HepG2 (cell line): Measurements from ENCODE around the gene UBE2I. TPM values are rescaled to one million over a fixed set of nuclear protein-coding genes. Genes with fewer than 3 reads are reported as not detected.

Experiments used
- ATAC-seq: fragments of 200-7000 bp; cut with Tn5 transposase; 3 replicates; pipeline ENCODE4 v1.9.1; 2020; ENCODE audit warnings: mild to moderate bottlenecking, moderate library complexity
- BruUV-seq: library from RNA; stranded (reverse); fragments of 400-500 nt; replicated peaks from 2 replicates; lab custom pipeline; 2021; lab: Mats Ljungman, UMichigan
- CTCF ChIA-PET: fragments of 300-600 bp; formaldehyde crosslinking; extraction: SDS; loops from one replicate; lab custom pipeline; 2021; ENCODE audit warnings: low total read pairs, inconsistent platforms, low intra/inter-chr PET ratio; lab: Yijun Ruan, JAX
- POLR2A ChIA-PET: fragments of 350-600 bp; sonication (Branson Sonifier 250); formaldehyde crosslinking; loops from one replicate; lab custom pipeline; 2020; ENCODE audit warnings: antibody characterized with exemption, inconsistent platforms; lab: Yijun Ruan, JAX
- DNase-seq: peaks from one replicate; pipeline ENCODE4 v3.0.0-alpha.2; 2015; ENCODE audit warnings: low spot score
- FAIRE-seq: peaks from 3 replicates; lab custom pipeline; 2011; peaks lifted over from hg19 to GRCh38; lab: Jason Lieb, UNC
- H2AFZ ChIP-seq: one replicate; pipeline ENCODE4 v1.6.1; 2011; ENCODE audit warnings: low read length, inconsistent platforms
- H3K27ac ChIP-seq: fragments of 300-600 bp; 3 replicates; pipeline ENCODE4 v1.8.0; 2011; ENCODE audit warnings: mixed run types, mild to moderate bottlenecking, mixed read lengths, low read length, inconsistent platforms; ENCODE audit not compliant: insufficient read depth; ENCODE audit errors: extremely low read length
- H3K27me3 ChIP-seq, 2 experiments: fragments of 200-600 bp in 1 of 2; 2 replicates in 1 of 2; 3 replicates in 1 of 2; pipeline versions ENCODE4 v1.6.0 to v1.8.0; 2011; ENCODE audit warnings: low read length in 2 of 2, mild to moderate bottlenecking in 2 of 2, moderate library complexity in 2 of 2, inconsistent platforms in 1 of 2; ENCODE audit not compliant: insufficient read depth in 2 of 2, control insufficient read depth in 1 of 2
- H3K36me3 ChIP-seq, 2 experiments: fragments of 200-600 bp in 1 of 2; replicated peaks in 1 of 2; 2 replicates in 1 of 2; 3 replicates in 1 of 2; pipeline versions ENCODE4 v1.5.1 to v1.8.0; 2011; ENCODE audit warnings: low read length in 2 of 2, inconsistent platforms in 1 of 2; ENCODE audit not compliant: insufficient read depth in 2 of 2, control insufficient read depth in 1 of 2
- H3K4me1 ChIP-seq: 2 replicates; pipeline ENCODE4 v1.5.1; 2012; ENCODE audit warnings: low read length, inconsistent platforms; ENCODE audit not compliant: insufficient read depth
- H3K4me2 ChIP-seq: 2 replicates; pipeline ENCODE4 v1.6.0; 2011; ENCODE audit warnings: low read depth, low read length, inconsistent platforms
- H3K4me3 ChIP-seq, 3 experiments: fragments of 200-600 bp in 1 of 3; sonication (generic), shearing (Covaris generic) in 1 of 3; replicated peaks in 1 of 3; 2 replicates each; pipeline ENCODE4 v1.5.1; 2011 to 2016; ENCODE audit warnings: low read length in 3 of 3, inconsistent platforms in 2 of 3, low read depth in 2 of 3, mild to moderate bottlenecking in 2 of 3, control low read depth in 1 of 3, mixed read lengths in 1 of 3; ENCODE audit not compliant: insufficient read depth in 1 of 3
- H3K79me2 ChIP-seq: one replicate; pipeline ENCODE4 v1.6.1; 2011; ENCODE audit warnings: low read length, inconsistent platforms; ENCODE audit not compliant: insufficient read depth
- H3K9ac ChIP-seq: 2 replicates; pipeline ENCODE4 v1.6.0; 2011; ENCODE audit warnings: mild to moderate bottlenecking, low read depth, low read length, inconsistent platforms; ENCODE audit not compliant: insufficient read depth
- H3K9me3 ChIP-seq: 2 replicates; pipeline ENCODE4 v1.5.1; 2012; ENCODE audit warnings: mild to moderate bottlenecking, low read length
- H4K20me1 ChIP-seq: 2 replicates; pipeline ENCODE4 v1.6.0; 2011; ENCODE audit warnings: inconsistent platforms, mild to moderate bottlenecking, low read length, moderate library complexity; ENCODE audit not compliant: insufficient read depth
- AGO2 ChIP-seq: fragments of 200-400 bp; formaldehyde crosslinking; optimal IDR thresholded peaks from 2 replicates; pipeline ENCODE3; 2017; ENCODE audit warnings: mild to moderate bottlenecking, low read depth, low read length, moderate library complexity
- CTCF ChIP-seq: sonication (generic); formaldehyde crosslinking; IDR thresholded peaks from 2 replicates; pipeline ENCODE4 v1.5.0; 2020; ENCODE audit warnings: mild to moderate bottlenecking, missing genetic modification reagents, moderate library complexity
- HNRNPLL ChIP-seq: fragments of 200-400 bp; formaldehyde crosslinking; IDR thresholded peaks from 2 replicates; pipeline ENCODE4 v1.6.1; 2017; ENCODE audit warnings: mild to moderate bottlenecking, low read depth, low read length; ENCODE audit not compliant: poor library complexity, severe bottlenecking
- ZNF598 ChIP-seq: sonication (generic); formaldehyde crosslinking; IDR thresholded peaks from 2 replicates; pipeline ENCODE4 v1.5.1; 2020; ENCODE audit warnings: mild to moderate bottlenecking, missing genetic modification reagents, borderline replicate concordance
- WGBS: methylation state at CpG from one replicate; pipeline ENCODE4 v1.1.6; 2017; ENCODE audit warnings: low lambda C conversion rate; 5-methylcytosine and 5-hydroxymethylcytosine counted together
- in situ Hi-C: cut with HindIII; loops from 2 replicates; pipeline ENCODE4 v1.10.0; 2017; ENCODE audit warnings: low pct_unique_long_range_greater_than_20kb; ENCODE audit not compliant: extremely low pct_ligation_motif_present
- intact Hi-C: fragments of 100-400 bp; cut with micrococcal nuclease; formaldehyde crosslinking; loops from one replicate; pipeline ENCODE4 v1.10.0; 2022; ENCODE audit not compliant: unreplicated experiment
- polyA plus RNA-seq, 8 experiments: library from polyadenylated mRNA; depleted of rRNA in 3 of 8; stranded (reverse) in 7 of 8; unstranded in 1 of 8; fragments of >200 nt; fragmentation: Illumina TruSeq in 4 of 8; extraction: Trizol in 4 of 8; gene quantifications; 2 replicates each; pipeline versions ENCODE4 v1.2.1 to v1.2.3, GENCODE V29; 2011 to 2016; ENCODE audit warnings: low read depth in 4 of 8, missing spikeins in 1 of 8, mixed read lengths in 1 of 8; ENCODE audit not compliant: insufficient read depth in 1 of 8
- total RNA-seq, 5 experiments: library from RNA; depleted of rRNA; stranded (reverse); fragments of >200 nt; fragmentation: Illumina TruSeq; extraction: Trizol; gene quantifications; 2 replicates each; pipeline ENCODE4 v1.2.3, GENCODE V29; 2016; ENCODE audit warnings: low read depth in 1 of 5

Gene UBE2I
- total and polyA plus RNA-seq, 2 of the 13 experiments (the other 11 are each of a cell fraction or from before 2014, with no cell fraction given) = 75.8 to 98.9 TPM

- Histone ChIP-seq H3K9ac (no peak overlapping the region), H3K4me2 (no peak overlapping the region), H3K36me3 (peaks cover 6 to 14% of the 10 kb centered on the region in 2 experiments; a peak in 4 of 5 replicates), H3K4me1 (peaks cover 29% of the 10 kb centered on the region), H3K9me3 (no peaks in the 10 kb centered on the region), H3K4me3 (no peak overlapping the region), H3K27ac (no peak overlapping the region), H3K27me3 (peaks cover 0 to 5% of the 10 kb centered on the region in 2 experiments; a peak in 1 of 5 replicates), H2AFZ (no peak overlapping the region), H4K20me1 (no peaks in the 10 kb centered on the region), H3K79me2 (peaks cover 15% of the 10 kb centered on the region)
- in situ Hi-C loops = no loop called here
- FAIRE-seq = no peak
- no peak for ATAC-seq
- TF ChIP-seq ZNF598 (CRISPR knock-in tag) (no peak), CTCF (CRISPR knock-in tag) (0 out of 2 replicates have a peak, but pooled peaks have one; percentile 16), AGO2 (peak; percentile 75), HNRNPLL (peak; percentile 18)
- DNase-seq = no peak
- intact Hi-C loops = no loop called here
- 77% methylated on average over 8 of the region's 34 CpGs for WGBS
- ChIA-PET CTCF (no interaction called here), POLR2A (no interaction called here)
- BruUV-seq = no TSS peak
Observed at GRCh38 chr16:1346422-1347285, 37.2 kb downstream of the UBE2I start.
